ENCODE measurements around the gene RALY. TPM values are rescaled to one million over a fixed set of nuclear protein-coding genes. Genes with fewer than 3 reads are reported as not detected.

RALY gene
- total and polyA plus RNA-seq, 2 of the 4 experiments (the other 2 are of a cell fraction) = 46.2 to 115 TPM

DNA sequence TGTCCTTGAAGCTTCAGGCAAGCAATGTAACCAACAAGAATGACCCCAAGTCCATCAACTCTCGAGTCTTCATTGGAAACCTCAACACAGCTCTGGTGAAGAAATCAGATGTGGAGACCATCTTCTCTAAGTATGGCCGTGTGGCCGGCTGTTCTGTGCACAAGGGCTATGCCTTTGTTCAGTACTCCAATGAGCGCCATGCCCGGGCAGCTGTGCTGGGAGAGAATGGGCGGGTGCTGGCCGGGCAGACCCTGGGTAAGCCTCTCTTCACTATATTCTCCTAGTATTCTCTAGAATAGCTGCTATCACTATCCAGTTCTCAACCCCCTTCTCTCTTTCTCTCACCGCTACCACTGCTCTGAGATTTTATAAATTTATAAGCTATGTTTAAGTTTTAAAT is 78.4 kb downstream of the RALY start:
- Histone ChIP-seq H2BK120ac (ENCODE audit: low read depth, low read length) (no peak overlapping the region), H3K27me3 (ENCODE audit: control insufficient read depth, insufficient read depth, low read length) (no peaks in the 10 kb centered on the region), H3K9me3 (ENCODE audit: control insufficient read depth, insufficient read depth, low read length) (no peaks in the 10 kb centered on the region), H2BK20ac (ENCODE audit: low read depth, low read length) (no peak overlapping the region), H3K4ac (ENCODE audit: low read depth, low read length) (no peak overlapping the region), H3K56ac (ENCODE audit: extremely low read depth, insufficient read depth, low read length) (no peak overlapping the region), H4K20me1 (ENCODE audit: insufficient read depth, low read length) (peaks cover 61% of the 10 kb centered on the region), H3K18ac (ENCODE audit: low read depth, low read length) (no peak overlapping the region), H3K27ac (ENCODE audit: insufficient read depth, low read length) (no peak overlapping the region), H3K9me1 (ENCODE audit: insufficient read depth, low read length) (peaks cover 7% of the 10 kb centered on the region; the same call in 1 of the 2 replicates), H3K4me3 (ENCODE audit: insufficient read depth, low read depth, low read length) (no peak overlapping the region), H2BK15ac (ENCODE audit: low read depth, low read length) (no peak overlapping the region), H2AK9ac (replicated peaks; ENCODE audit: low read depth, low read length, poor library complexity) (no peak overlapping the region), H3K9ac (ENCODE audit: low read depth, low read length) (no peak overlapping the region), H4K91ac (ENCODE audit: insufficient read depth, low read depth, low read length) (no peak overlapping the region), H4K8ac (ENCODE audit: low read depth in 2 of 2, low read length in 2 of 2) (no peak overlapping the region), H3K4me2 (ENCODE audit: low read depth, low read length) (no peak overlapping the region), H2AFZ (replicated peaks; ENCODE audit: low read length, poor library complexity) (no peak overlapping the region), H3K14ac (replicated peaks; ENCODE audit: low read depth, low read length) (no peak overlapping the region), H3K23ac (ENCODE audit: low read depth, low read length) (no peak overlapping the region), H3K79me1 (ENCODE audit: low read depth in 1 of 2, low read length in 2 of 2) (peaks cover 45 to 88% of the 10 kb centered on the region in 2 experiments), H3K36me3 (ENCODE audit: control insufficient read depth, insufficient read depth, low read length) (peaks cover 36% of the 10 kb centered on the region), H2BK5ac (ENCODE audit: low read depth, low read length, poor library complexity, severe bottlenecking) (no peak overlapping the region), H4K5ac (ENCODE audit: low read depth, low read length) (no peak overlapping the region), H3K4me1 (ENCODE audit: control insufficient read depth, insufficient read depth, low read length) (peaks cover 7% of the 10 kb centered on the region), H2AK5ac (ENCODE audit: low read depth, low read length) (no peak overlapping the region)
- ATAC-seq (ENCODE audit: low read depth) (no peak), DNase-seq (no peak)
- BruUV-seq (replicated peaks) = no TSS peak
- intact Hi-C loops (cut with micrococcal nuclease) (no loop called here), in situ Hi-C loops (cut with MboI; ENCODE audit: low sequenced_read_pairs) (no loop called here), dilution Hi-C loops (cut with HindIII; ENCODE audit: low sequenced_read_pairs, unreplicated experiment) (no loop called here)
- WGBS, 2 experiments (ENCODE audit: extremely low coverage in 2 of 2, insufficient read length in 1 of 2) = no CpG with 5 or more reads among the region's 8 CpGs
- CTCF ChIA-PET = interaction anchor here (0.9 to 1.0 kb wide), 2 partner anchors 79 to 209 kb away, joined by 3 read pairs; partner anchors contain the start of gene RALY
- no peak for TF ChIP-seq SMC3 (IDR thresholded peaks at IDR 0.05; ENCODE audit: low read depth, low read length)
- POLR2A ChIA-PET (ENCODE audit: unreplicated experiment) = no interaction called here

All from IMR-90 (cell line).